SKM-1 treated with dmso at 0.1 percent for 144 hours (cell line): ENCODE data around the gene KCNA3.

Experiments used
- DNase-seq: peaks from one replicate; lab custom pipeline; 2025; ENCODE audit not compliant: unreplicated experiment; lab: John Stamatoyannopoulos, UW

KCNA3 gene

GRCh38 chr1:110639724-110640386 is 34.9 kb downstream of the KCNA3 start:
- no peak for DNase-seq

GRCh38 chr1:110638556-110638955 is 36.2 kb downstream of the KCNA3 start:
- DNase-seq: no peak

GRCh38 chr1:110638058-110638457 is 36.7 kb downstream of the KCNA3 start:
- no peak for DNase-seq

- no peak for DNase-seq
These were observed 37.3 kb downstream of the KCNA3 start for GRCh38 chr1:110637475-110637874.

GRCh38 chr1:110636149-110636935 is 38.4 kb downstream of the KCNA3 start:
- no peak for DNase-seq

GRCh38 chr1:110635434-110635833 is 39.3 kb downstream of the KCNA3 start:
- DNase-seq: no peak

GRCh38 chr1:110634455-110635311 is 40.1 kb downstream of the KCNA3 start:
- no peak for DNase-seq

GRCh38 chr1:110634086-110634454 is 40.7 kb downstream of the KCNA3 start:
- no peak for DNase-seq

GRCh38 chr1:110633646-110634030 is 41.1 kb downstream of the KCNA3 start:
- DNase-seq: no peak

GRCh38 chr1:110631836-110632620 is 42.7 kb downstream of the KCNA3 start:
- no peak for DNase-seq

- DNase-seq: peak; percentile 44
These were observed 43.7 kb downstream of the KCNA3 start for GRCh38 chr1:110630839-110631663.

- DNase-seq: no peak
These were observed 46.2 kb downstream of the KCNA3 start for GRCh38 chr1:110628323-110629105.

GRCh38 chr1:110627764-110628163 is 47.0 kb downstream of the KCNA3 start:
- peak; percentile 81 for DNase-seq

GRCh38 chr1:110626889-110627288 is 47.9 kb downstream of the KCNA3 start:
- no peak for DNase-seq
